ENCODE measurements around the gene FOSL1.

- TF ChIP-seq CTCF (IDR thresholded peaks at IDR 0.05) = no peak
- TF ChIP-seq POLR2A (IDR thresholded peaks at IDR 0.05) = no peak
Observed at GRCh38 chr11:65883058-65883761, 17.0 kb downstream of the FOSL1 start.

All from upper lobe of left lung (tissue), 4 donors.